ENCODE measurements around the gene TMEM217.

TMEM217 gene

GRCh38 chr6:37209461-37210205 is 48.3 kb downstream of the TMEM217 start:
- POLR2A ChIA-PET, result interaction anchor here (0.6 to 1.7 kb wide), 4 partner anchors 12 to 194 kb away, joined by 3 to 4 read pairs (median 3); partner anchors contain the start of gene PIM1
- CTCF ChIA-PET, result interaction anchor here (0.5 to 3.9 kb wide), 32 partner anchors 10 to 451 kb away, joined by 3 to 47 read pairs (median 4); partner anchors contain the start of genes MTCH1 and PIM1

DNA sequence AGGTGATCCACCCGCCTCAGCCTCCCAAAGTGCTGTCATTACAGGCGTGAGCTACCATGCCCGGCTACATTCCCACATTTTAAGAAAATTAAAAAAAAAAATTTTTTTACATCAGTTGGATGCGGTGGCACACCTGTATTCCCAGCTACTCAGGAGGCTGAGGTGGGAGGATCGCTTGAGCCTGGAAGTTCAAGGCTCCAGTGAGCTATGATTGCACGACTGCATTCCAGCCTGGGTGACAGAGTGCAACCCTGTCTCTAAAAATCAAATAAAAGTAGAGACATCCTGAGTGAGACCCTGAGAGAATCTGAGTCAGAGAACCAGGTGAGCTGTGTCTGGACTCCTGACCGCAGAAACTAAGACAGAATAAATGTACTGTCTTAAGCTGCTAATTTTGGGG is 49.2 kb downstream of the TMEM217 start:
- DNase-seq (ENCODE audit: extremely low spot score), result no peak
- ChIA-PET CTCF (interaction anchor here (0.6 to 3.9 kb wide), 11 partner anchors 9 to 223 kb away, joined by 3 to 47 read pairs (median 4); partner anchors contain the start of gene MTCH1), POLR2A (interaction anchor here (0.6 to 1.7 kb wide), 2 partner anchors 13 to 193 kb away, joined by 3 read pairs; no protein-coding TSS in a partner anchor)
- TF ChIP-seq LEF1 (IDR thresholded peaks at IDR 0.05; ENCODE audit: borderline replicate concordance), result no peak
- TF ChIP-seq ELF4 (IDR thresholded peaks at IDR 0.05), result no peak
- TF ChIP-seq SP1 (IDR thresholded peaks at IDR 0.05), result no peak
- TF ChIP-seq FOXK2 (IDR thresholded peaks at IDR 0.05), result no peak
- no peak for TF ChIP-seq SUZ12 (IDR thresholded peaks at IDR 0.05)
- no peak for TF ChIP-seq FOXA1 (IDR thresholded peaks at IDR 0.05)
- TF ChIP-seq FOXM1 (IDR thresholded peaks at IDR 0.05; ENCODE audit: borderline replicate concordance), result no peak
- no peak for TF ChIP-seq HDGF (IDR thresholded peaks at IDR 0.05; ENCODE audit: borderline replicate concordance)
- no peak for TF ChIP-seq L3MBTL2 (conservative IDR thresholded peaks at IDR 0.05)
- no peak for TF ChIP-seq TARDBP (IDR thresholded peaks at IDR 0.05)
- no peak for TF ChIP-seq ARNT (IDR thresholded peaks at IDR 0.05)
- no peak for TF ChIP-seq NFRKB (IDR thresholded peaks at IDR 0.05)
- TF ChIP-seq BHLHE40 (IDR thresholded peaks at IDR 0.05; ENCODE audit: borderline replicate concordance), result no peak
- TF ChIP-seq CTBP1 (IDR thresholded peaks at IDR 0.05; ENCODE audit: borderline replicate concordance), result no peak
- TF ChIP-seq, protein P1, sequence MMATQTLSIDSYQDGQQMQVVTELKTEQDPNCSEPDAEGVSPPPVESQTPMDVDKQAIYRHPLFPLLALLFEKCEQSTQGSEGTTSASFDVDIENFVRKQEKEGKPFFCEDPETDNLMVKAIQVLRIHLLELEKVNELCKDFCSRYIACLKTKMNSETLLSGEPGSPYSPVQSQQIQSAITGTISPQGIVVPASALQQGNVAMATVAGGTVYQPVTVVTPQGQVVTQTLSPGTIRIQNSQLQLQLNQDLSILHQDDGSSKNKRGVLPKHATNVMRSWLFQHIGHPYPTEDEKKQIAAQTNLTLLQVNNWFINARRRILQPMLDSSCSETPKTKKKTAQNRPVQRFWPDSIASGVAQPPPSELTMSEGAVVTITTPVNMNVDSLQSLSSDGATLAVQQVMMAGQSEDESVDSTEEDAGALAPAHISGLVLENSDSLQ (IDR thresholded peaks at IDR 0.05), result no peak
- no peak for TF ChIP-seq ZNF384 (IDR thresholded peaks at IDR 0.05)

More at GRCh38 chr6:37209461-37210205, 48.3 kb downstream of the TMEM217 start:
- DNase-seq (ENCODE audit: extremely low spot score), result no peak
- TF ChIP-seq BHLHE40 (IDR thresholded peaks at IDR 0.05; ENCODE audit: borderline replicate concordance), result no peak
- TF ChIP-seq ELF4 (IDR thresholded peaks at IDR 0.05), result no peak
- no peak for TF ChIP-seq TARDBP (IDR thresholded peaks at IDR 0.05)
- no peak for TF ChIP-seq SP1 (IDR thresholded peaks at IDR 0.05)
- TF ChIP-seq FOXK2 (IDR thresholded peaks at IDR 0.05), result no peak
- no peak for TF ChIP-seq HDGF (IDR thresholded peaks at IDR 0.05; ENCODE audit: borderline replicate concordance)
- no peak for TF ChIP-seq L3MBTL2 (conservative IDR thresholded peaks at IDR 0.05)
- TF ChIP-seq NFRKB (IDR thresholded peaks at IDR 0.05), result no peak
- TF ChIP-seq FOXM1 (IDR thresholded peaks at IDR 0.05; ENCODE audit: borderline replicate concordance), result no peak

- ChIA-PET POLR2A (interaction anchor here (1.7 kb wide), 1 partner anchor 192 kb away, joined by 3 read pairs; no protein-coding TSS in a partner anchor), CTCF (interaction anchor here (1.0 to 3.9 kb wide), 8 partner anchors 12 to 189 kb away, joined by 3 to 47 read pairs (median 5); no protein-coding TSS in a partner anchor)
Measured at GRCh38 chr6:37207903-37208456, 50.0 kb downstream of the TMEM217 start.

DNA sequence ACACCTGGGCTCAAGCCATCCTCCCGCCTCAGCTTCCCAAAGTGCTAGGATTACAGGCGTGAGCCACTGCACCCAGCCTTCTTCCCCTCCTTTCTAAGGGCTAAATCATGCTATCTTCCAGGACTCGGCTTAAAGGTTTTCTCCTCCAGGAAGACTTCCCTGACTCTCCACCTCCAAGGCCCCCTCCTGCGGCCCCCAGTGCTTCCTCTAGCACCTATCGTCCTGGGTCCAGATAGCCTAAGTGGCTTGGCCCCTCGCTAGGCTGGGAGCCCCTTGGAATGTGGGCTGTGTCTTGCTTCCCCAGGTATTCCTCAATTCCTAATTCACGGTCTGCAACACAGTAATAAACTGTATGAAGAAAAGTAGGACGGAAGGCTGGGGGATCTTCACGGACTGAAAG is 51.3 kb downstream of the TMEM217 start:
- no peak for DNase-seq (ENCODE audit: extremely low spot score)
- TF ChIP-seq SUZ12 (IDR thresholded peaks at IDR 0.05), result no peak
- TF ChIP-seq, protein P1 (IDR thresholded peaks at IDR 0.05), result no peak
- no peak for TF ChIP-seq ELF4 (IDR thresholded peaks at IDR 0.05)
- no peak for TF ChIP-seq L3MBTL2 (conservative IDR thresholded peaks at IDR 0.05)
- TF ChIP-seq HDGF (IDR thresholded peaks at IDR 0.05; ENCODE audit: borderline replicate concordance), result no peak
- TF ChIP-seq ARNT (IDR thresholded peaks at IDR 0.05), result no peak
- TF ChIP-seq ZNF384 (IDR thresholded peaks at IDR 0.05), result no peak
- no peak for TF ChIP-seq FOXM1 (IDR thresholded peaks at IDR 0.05; ENCODE audit: borderline replicate concordance)
- TF ChIP-seq SP1 (IDR thresholded peaks at IDR 0.05), result no peak
- TF ChIP-seq LEF1 (IDR thresholded peaks at IDR 0.05; ENCODE audit: borderline replicate concordance), result no peak
- TF ChIP-seq FOXA1 (IDR thresholded peaks at IDR 0.05), result no peak
- TF ChIP-seq CTBP1 (IDR thresholded peaks at IDR 0.05; ENCODE audit: borderline replicate concordance), result no peak
- no peak for TF ChIP-seq TARDBP (IDR thresholded peaks at IDR 0.05)
- TF ChIP-seq NFRKB (IDR thresholded peaks at IDR 0.05), result no peak
- no peak for TF ChIP-seq BHLHE40 (IDR thresholded peaks at IDR 0.05; ENCODE audit: borderline replicate concordance)
- no peak for TF ChIP-seq FOXK2 (IDR thresholded peaks at IDR 0.05)
- ChIA-PET POLR2A (no interaction called here), CTCF (interaction anchor here (2.3 kb wide), 1 partner anchor 19 kb away, joined by 6 read pairs; no protein-coding TSS in a partner anchor)

More at GRCh38 chr6:37207903-37208456, 50.0 kb downstream of the TMEM217 start:
- DNase-seq (ENCODE audit: extremely low spot score), result peak; percentile 82
- TF ChIP-seq HDGF (IDR thresholded peaks at IDR 0.05; ENCODE audit: borderline replicate concordance) (no peak), ELF4 (IDR thresholded peaks at IDR 0.05) (no peak), CTBP1 (IDR thresholded peaks at IDR 0.05; ENCODE audit: borderline replicate concordance) (no peak), NFRKB (IDR thresholded peaks at IDR 0.05) (no peak), TARDBP (IDR thresholded peaks at IDR 0.05) (no peak), SUZ12 (IDR thresholded peaks at IDR 0.05) (no peak), ZNF384 (IDR thresholded peaks at IDR 0.05) (no peak), L3MBTL2 (conservative IDR thresholded peaks at IDR 0.05) (no peak)

DNA sequence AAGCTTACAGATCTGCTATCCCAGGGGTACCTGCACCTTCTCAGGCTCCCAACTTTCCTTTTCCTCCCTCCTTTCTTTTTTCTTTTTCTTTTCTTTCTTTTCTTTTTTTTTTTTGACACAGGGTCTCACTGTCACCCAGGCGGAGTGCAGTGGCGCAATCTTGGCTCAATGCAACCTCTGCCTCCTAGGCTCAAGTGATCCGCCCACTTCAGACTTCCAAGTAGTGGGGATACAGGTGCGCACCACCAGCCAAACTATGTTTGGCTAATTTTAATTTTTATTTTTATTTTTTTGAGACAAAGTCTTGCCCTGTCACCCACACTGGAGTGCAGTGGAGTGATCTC is 52.0 kb downstream of the TMEM217 start:
- no peak for TF ChIP-seq CTBP1 (IDR thresholded peaks at IDR 0.05; ENCODE audit: borderline replicate concordance)
- no peak for TF ChIP-seq ZNF384 (IDR thresholded peaks at IDR 0.05)
- no peak for TF ChIP-seq FOXA1 (IDR thresholded peaks at IDR 0.05)
- no peak for TF ChIP-seq BHLHE40 (IDR thresholded peaks at IDR 0.05; ENCODE audit: borderline replicate concordance)
- TF ChIP-seq NFRKB (IDR thresholded peaks at IDR 0.05), result no peak
- no peak for TF ChIP-seq ARNT (IDR thresholded peaks at IDR 0.05)
- TF ChIP-seq TARDBP (IDR thresholded peaks at IDR 0.05), result no peak
- TF ChIP-seq, protein P1 (IDR thresholded peaks at IDR 0.05), result no peak
- TF ChIP-seq FOXK2 (IDR thresholded peaks at IDR 0.05), result no peak
- no peak for TF ChIP-seq SP1 (IDR thresholded peaks at IDR 0.05)
- no peak for TF ChIP-seq SUZ12 (IDR thresholded peaks at IDR 0.05)
- TF ChIP-seq FOXM1 (IDR thresholded peaks at IDR 0.05; ENCODE audit: borderline replicate concordance), result no peak
- TF ChIP-seq ELF4 (IDR thresholded peaks at IDR 0.05), result no peak
- no peak for TF ChIP-seq HDGF (IDR thresholded peaks at IDR 0.05; ENCODE audit: borderline replicate concordance)
- TF ChIP-seq LEF1 (IDR thresholded peaks at IDR 0.05; ENCODE audit: borderline replicate concordance), result no peak
- ChIA-PET CTCF (interaction anchor here (0.6 to 1.1 kb wide), 2 partner anchors 28 to 188 kb away, joined by 3 read pairs; no protein-coding TSS in a partner anchor), POLR2A (interaction anchor here (1.0 kb wide), 1 partner anchor 13 kb away, joined by 3 read pairs; no protein-coding TSS in a partner anchor)
- no peak for DNase-seq (ENCODE audit: extremely low spot score)

Measured in HEK293T (cell line).